ENCODE results near the gene GZF1.

GRCh38 chr20:23374441-23374840, 12.5 kb downstream of the GZF1 start:
- TF ChIP-seq POLR2A (IDR thresholded peaks at IDR 0.05) = no peak
- no peak for TF ChIP-seq CTCF (IDR thresholded peaks at IDR 0.05)
- no peak for TF ChIP-seq POLR2AphosphoS5 (IDR thresholded peaks at IDR 0.05)

All from breast epithelium (tissue), 3 donors.